Measurements from ENCODE around the gene AQP12B.

- TF ChIP-seq ZNF274 (IDR thresholded peaks at IDR 0.05; ENCODE audit: low read depth, low read length) (no peak), SUZ12 (IDR thresholded peaks at IDR 0.05; ENCODE audit: extremely low read depth, insufficient read depth, insufficient read length) (no peak), YY1 (IDR thresholded peaks at IDR 0.05; ENCODE audit: insufficient read depth, insufficient read length) (no peak)
These were observed 34.5 kb downstream of the AQP12B start for GRCh38 chr2:240648155-240648649.
